HEK293 (cell line): Measurements from ENCODE around the gene PRCC.

ENCODE experiments used
- ATF2 ChIP-seq: fragments of 450-650 bp; formaldehyde crosslinking; IDR thresholded peaks from 2 replicates; pipeline ENCODE4 v1.5.1; 2016; ENCODE audit warnings: missing biosample characterization, missing genetic modification characterization, low read depth
- BCL6B ChIP-seq: fragments of 450-650 bp; formaldehyde crosslinking; IDR thresholded peaks from 2 replicates; pipeline ENCODE4 v1.5.1; 2017; ENCODE audit warnings: missing biosample characterization, missing genetic modification characterization
- GLI2 ChIP-seq: fragments of 450-650 bp; formaldehyde crosslinking; IDR thresholded peaks from 2 replicates; pipeline ENCODE4; 2017; ENCODE audit warnings: missing biosample characterization, missing genetic modification characterization, low read depth, borderline replicate concordance
- GLI4 ChIP-seq: fragments of 450-650 bp; formaldehyde crosslinking; IDR thresholded peaks from 2 replicates; pipeline ENCODE4 v1.5.1; 2016; ENCODE audit warnings: missing biosample characterization, missing genetic modification characterization
- MEIS1 ChIP-seq: sonication (generic); formaldehyde crosslinking; IDR thresholded peaks from 2 replicates; pipeline ENCODE4 v1.8.1; 2022; ENCODE audit warnings: missing genetic modification reagents, mild to moderate bottlenecking, borderline replicate concordance
- ZBTB1 ChIP-seq: fragments of 450-650 bp; formaldehyde crosslinking; IDR thresholded peaks from 2 replicates; pipeline ENCODE4 v1.5.1; 2016; ENCODE audit warnings: missing biosample characterization, missing genetic modification characterization
- ZBTB21 ChIP-seq: fragments of 450-650 bp; formaldehyde crosslinking; IDR thresholded peaks from 2 replicates; pipeline ENCODE4 v1.5.1; 2017; ENCODE audit warnings: missing biosample characterization, missing genetic modification characterization
- ZBTB48 ChIP-seq: fragments of 450-650 bp; formaldehyde crosslinking; IDR thresholded peaks from 2 replicates; pipeline ENCODE4 v1.5.1; 2016; ENCODE audit warnings: missing biosample characterization, missing genetic modification characterization
- ZNF10 ChIP-seq: fragments of 450-650 bp; formaldehyde crosslinking; IDR thresholded peaks from 2 replicates; pipeline ENCODE4 v1.5.1; 2017; ENCODE audit warnings: missing biosample characterization, missing genetic modification characterization
- ZNF121 ChIP-seq: fragments of 450-650 bp; formaldehyde crosslinking; IDR thresholded peaks from 2 replicates; pipeline ENCODE4 v1.5.1; 2016; ENCODE audit warnings: missing biosample characterization, missing genetic modification characterization
- ZNF132 ChIP-seq: fragments of 450-650 bp; formaldehyde crosslinking; IDR thresholded peaks from 2 replicates; pipeline ENCODE4 v1.5.1; 2017; ENCODE audit warnings: missing biosample characterization, missing genetic modification characterization, borderline replicate concordance
- ZNF16 ChIP-seq: fragments of 450-650 bp; formaldehyde crosslinking; IDR thresholded peaks from 2 replicates; pipeline ENCODE4 v1.5.1; 2016; ENCODE audit warnings: low read depth, missing biosample characterization, missing genetic modification characterization
- ZNF221 ChIP-seq: fragments of 450-650 bp; formaldehyde crosslinking; IDR thresholded peaks from 2 replicates; pipeline ENCODE4 v1.5.1; 2017; ENCODE audit warnings: missing biosample characterization, missing genetic modification characterization, borderline replicate concordance
- ZNF24 ChIP-seq: fragments of 450-650 bp; formaldehyde crosslinking; IDR thresholded peaks from 2 replicates; pipeline ENCODE4 v1.5.1; 2016; ENCODE audit warnings: missing biosample characterization, missing genetic modification characterization
- ZNF280D ChIP-seq: fragments of 450-650 bp; formaldehyde crosslinking; IDR thresholded peaks from 2 replicates; pipeline ENCODE4 v1.5.1; 2016; ENCODE audit warnings: missing biosample characterization, missing genetic modification characterization
- ZNF354C ChIP-seq: fragments of 450-650 bp; formaldehyde crosslinking; IDR thresholded peaks from 2 replicates; pipeline ENCODE4 v1.5.1; 2016; ENCODE audit warnings: missing biosample characterization, missing genetic modification characterization, low read depth, borderline replicate concordance
- ZNF449 ChIP-seq: fragments of 450-650 bp; formaldehyde crosslinking; IDR thresholded peaks from 2 replicates; pipeline ENCODE4 v1.5.1; 2017; ENCODE audit warnings: missing biosample characterization, mild to moderate bottlenecking, missing genetic modification characterization, moderate library complexity
- ZNF513 ChIP-seq: fragments of 450-650 bp; IDR thresholded peaks from 2 replicates; pipeline ENCODE4 v1.5.1; 2018; ENCODE audit warnings: missing biosample characterization, missing genetic modification characterization
- ZNF580 ChIP-seq: fragments of 450-650 bp; formaldehyde crosslinking; IDR thresholded peaks from 2 replicates; pipeline ENCODE4 v1.5.1; 2016; ENCODE audit warnings: missing biosample characterization, missing genetic modification characterization
- ZNF610 ChIP-seq: fragments of 450-650 bp; formaldehyde crosslinking; IDR thresholded peaks from 2 replicates; pipeline ENCODE4 v1.5.1; 2016; ENCODE audit warnings: missing biosample characterization, missing genetic modification characterization, borderline replicate concordance
- ZNF626 ChIP-seq: fragments of 450-650 bp; sonication (Bioruptor Pico); formaldehyde crosslinking; IDR thresholded peaks from 2 replicates; pipeline ENCODE4 v1.5.1; 2018; ENCODE audit warnings: missing biosample characterization, missing genetic modification characterization, inconsistent platforms
- ZNF658 ChIP-seq: fragments of 450-650 bp; formaldehyde crosslinking; IDR thresholded peaks from 2 replicates; pipeline ENCODE4; 2016; ENCODE audit warnings: missing biosample characterization, missing genetic modification characterization
- ZNF660 ChIP-seq: fragments of 450-650 bp; IDR thresholded peaks from 2 replicates; pipeline ENCODE4 v1.5.1; 2018; ENCODE audit warnings: missing biosample characterization, mild to moderate bottlenecking, missing genetic modification characterization
- ZNF704 ChIP-seq: fragments of 450-650 bp; formaldehyde crosslinking; IDR thresholded peaks from 2 replicates; pipeline ENCODE4 v1.5.1; 2016; ENCODE audit warnings: missing biosample characterization, missing genetic modification characterization
- ZNF768 ChIP-seq: fragments of 450-650 bp; formaldehyde crosslinking; IDR thresholded peaks from 2 replicates; pipeline ENCODE4 v1.5.1; 2018; ENCODE audit warnings: missing biosample characterization, mild to moderate bottlenecking, missing genetic modification characterization
- ZNF776 ChIP-seq: fragments of 450-650 bp; formaldehyde crosslinking; IDR thresholded peaks from 2 replicates; pipeline ENCODE4 v1.5.0; 2017; ENCODE audit warnings: missing biosample characterization, missing genetic modification characterization, borderline replicate concordance
- ZNF843 ChIP-seq: fragments of 450-650 bp; formaldehyde crosslinking; IDR thresholded peaks from 2 replicates; pipeline ENCODE4 v1.5.1; 2016; ENCODE audit warnings: missing biosample characterization, missing genetic modification characterization
- ZSCAN4 ChIP-seq: fragments of 450-650 bp; formaldehyde crosslinking; IDR thresholded peaks from 2 replicates; pipeline ENCODE4 v1.5.1; 2017; ENCODE audit warnings: missing biosample characterization, missing genetic modification characterization

PRCC gene

GRCh38 chr1:156725683-156726280 lies 41.6 kb upstream of the PRCC start (continued):
- no peak; the same call in 1 of the 2 replicates for TF ChIP-seq ZNF449
- TF ChIP-seq GLI4 (tag by site-specific recombination): no peak
- peak; percentile 33; the same call in 1 of the 2 replicates for TF ChIP-seq ZBTB48
- no peak for TF ChIP-seq MEIS1 (CRISPR knock-in tag)
- no peak for TF ChIP-seq ZSCAN4 (tag by site-specific recombination)
- no peak for TF ChIP-seq ZNF16 (tag by site-specific recombination)
- 0 out of 2 replicates have a peak, but pooled peaks have one; percentile 33 for TF ChIP-seq ZBTB21 (tag by site-specific recombination)
- TF ChIP-seq ZNF660: peak; percentile 56; the same call in 1 of the 2 replicates
- TF ChIP-seq ZNF24 (tag by site-specific recombination): 0 out of 2 replicates have a peak, but pooled peaks have one; percentile 48
- no peak for TF ChIP-seq ZNF626
- TF ChIP-seq ZNF704 (tag by site-specific recombination): no peak
- no peak for TF ChIP-seq ZNF121 (tag by site-specific recombination)
- no peak for TF ChIP-seq ZNF580
- no peak for TF ChIP-seq ZNF610 (tag by site-specific recombination)
- TF ChIP-seq BCL6B (tag by site-specific recombination): no peak
- no peak for TF ChIP-seq ZNF776 (tag by site-specific recombination)
- no peak for TF ChIP-seq ZNF354C (tag by site-specific recombination)
- TF ChIP-seq ZNF280D: no peak
- no peak for TF ChIP-seq ZNF513 (tag by site-specific recombination)
- no peak for TF ChIP-seq ZNF768 (tag by site-specific recombination)
- no peak for TF ChIP-seq ATF2 (tag by site-specific recombination)
- TF ChIP-seq ZNF132 (tag by site-specific recombination): no peak
- no peak for TF ChIP-seq ZNF221 (tag by site-specific recombination)
- no peak for TF ChIP-seq ZNF658 (tag by site-specific recombination)
- peak; percentile 66; the same call in 1 of the 2 replicates for TF ChIP-seq ZNF10 (tag by site-specific recombination)
- TF ChIP-seq ZNF843: no peak
- TF ChIP-seq GLI2 (tag by site-specific recombination): no peak
- TF ChIP-seq ZBTB1 (tag by site-specific recombination): no peak
